ENCODE results near the gene ARAF.

Gene ARAF

DNA sequence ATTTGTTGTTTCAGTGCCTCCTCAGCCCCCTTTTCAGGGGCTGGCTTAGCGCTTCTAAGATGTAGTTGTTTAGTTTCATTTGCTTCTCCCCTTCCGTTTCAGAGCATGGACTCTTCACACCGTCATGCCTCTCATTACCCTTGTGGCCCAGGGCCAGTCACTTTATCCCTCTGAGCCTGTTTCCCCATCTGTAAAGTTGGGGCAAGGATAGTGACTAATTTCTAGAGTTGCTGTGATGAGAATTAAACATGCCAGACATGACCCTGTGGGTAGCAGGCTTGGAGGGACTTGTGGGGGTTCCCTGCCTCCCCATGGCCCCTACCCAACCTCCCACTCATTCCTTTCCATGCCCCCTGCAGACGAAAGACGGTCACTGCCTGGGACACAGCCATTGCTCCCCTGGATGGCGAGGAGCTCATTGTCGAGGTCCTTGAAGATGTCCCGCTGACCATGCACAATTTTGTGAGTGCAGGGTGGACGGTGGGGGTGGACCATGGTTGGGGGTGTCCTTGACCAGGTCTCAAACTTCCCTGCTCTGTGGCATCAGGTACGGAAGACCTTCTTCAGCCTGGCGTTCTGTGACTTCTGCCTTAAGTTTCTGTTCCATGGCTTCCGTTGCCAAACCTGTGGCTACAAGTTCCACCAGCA is 3.6 kb downstream of the ARAF start:
- H3K36me3 ChIP-seq (ENCODE audit: control insufficient read depth, insufficient read depth, low read length): peaks cover 6% of the 10 kb centered on the region
- no peak overlapping the region for H3K27ac ChIP-seq (ENCODE audit: insufficient read depth, low read depth, low read length, poor library complexity, severe bottlenecking)
- WGBS, 2 experiments: 95 to 97% methylated on average over 9 to 12 of the region's 12 CpGs

DNA sequence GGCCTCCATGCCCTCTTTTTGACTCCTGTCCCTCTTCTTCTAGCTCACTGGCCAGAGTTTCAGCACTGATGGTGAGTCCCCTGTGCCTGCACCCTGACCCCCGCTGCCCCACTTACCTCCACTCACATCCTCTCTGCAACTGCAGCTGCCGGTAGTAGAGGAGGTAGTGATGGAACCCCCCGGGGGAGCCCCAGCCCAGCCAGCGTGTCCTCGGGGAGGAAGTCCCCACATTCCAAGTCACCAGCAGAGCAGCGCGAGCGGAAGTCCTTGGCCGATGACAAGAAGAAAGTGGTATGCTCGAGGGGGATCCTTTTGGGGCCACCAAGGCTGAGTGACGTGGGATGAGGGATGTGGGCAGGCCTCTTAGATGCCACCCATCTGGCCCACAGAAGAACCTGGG is 5.8 kb downstream of the ARAF start:
- WGBS, 2 experiments: 92 to 96% methylated on average over 10 to 11 of the region's 11 CpGs
- peaks cover 6% of the 10 kb centered on the region for H3K36me3 ChIP-seq (ENCODE audit: control insufficient read depth, insufficient read depth, low read length)

More for the DNA sequence above, 3.6 kb downstream of the ARAF start:
- Histone ChIP-seq H3K27me3 (ENCODE audit: control insufficient read depth, insufficient read depth, low read length, poor library complexity, severe bottlenecking) (no peaks in the 10 kb centered on the region), H3K4me1 (ENCODE audit: control insufficient read depth, insufficient read depth, low read length) (no peaks in the 10 kb centered on the region), H3K9me3 (ENCODE audit: control insufficient read depth, low read length) (no peaks in the 10 kb centered on the region), H3K4me3 (ENCODE audit: insufficient read depth, low read depth, low read length) (no peak overlapping the region)

DNA sequence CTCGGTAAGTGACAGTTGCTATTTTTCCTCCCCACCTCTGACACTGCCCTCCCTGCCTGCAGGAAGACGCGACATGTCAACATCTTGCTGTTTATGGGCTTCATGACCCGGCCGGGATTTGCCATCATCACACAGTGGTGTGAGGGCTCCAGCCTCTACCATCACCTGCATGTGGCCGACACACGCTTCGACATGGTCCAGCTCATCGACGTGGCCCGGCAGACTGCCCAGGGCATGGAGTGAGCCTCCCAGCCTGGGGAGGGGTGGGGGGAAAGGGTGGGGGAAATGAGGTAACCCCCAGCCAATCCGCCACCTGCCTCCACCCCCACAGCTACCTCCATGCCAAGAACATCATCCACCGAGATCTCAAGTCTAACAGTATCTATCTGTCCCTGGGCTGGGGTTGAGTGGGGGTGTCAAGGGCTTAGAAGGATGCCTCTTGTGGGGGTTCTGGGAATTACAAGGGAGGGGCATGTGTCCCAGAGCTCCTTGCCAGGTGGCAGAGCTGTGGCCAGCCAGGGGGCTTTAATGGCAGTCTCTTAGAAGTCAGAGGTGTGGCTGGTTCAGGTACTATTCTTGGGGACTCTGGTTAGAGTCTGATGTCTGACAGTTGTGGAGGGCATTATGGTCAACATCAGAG is 7.8 kb downstream of the ARAF start:
- no peak overlapping the region for H3K4me3 ChIP-seq (ENCODE audit: insufficient read depth, low read depth, low read length)
- H3K27me3 ChIP-seq (ENCODE audit: control insufficient read depth, insufficient read depth, low read length, poor library complexity, severe bottlenecking): no peaks in the 10 kb centered on the region
- WGBS, 2 experiments: 96 to 97% methylated on average over 8 to 11 of the region's 13 CpGs
- H3K27ac ChIP-seq (ENCODE audit: insufficient read depth, low read depth, low read length, poor library complexity, severe bottlenecking): no peak overlapping the region
- H3K36me3 ChIP-seq (ENCODE audit: control insufficient read depth, insufficient read depth, low read length): peaks cover 6% of the 10 kb centered on the region
- H3K9me3 ChIP-seq (ENCODE audit: control insufficient read depth, low read length): no peaks in the 10 kb centered on the region
- no peaks in the 10 kb centered on the region for H3K4me1 ChIP-seq (ENCODE audit: control insufficient read depth, insufficient read depth, low read length)

More for the DNA sequence above, 5.8 kb downstream of the ARAF start:
- no peak overlapping the region for H3K27ac ChIP-seq (ENCODE audit: insufficient read depth, low read depth, low read length, poor library complexity, severe bottlenecking)
- H3K9me3 ChIP-seq (ENCODE audit: control insufficient read depth, low read length): no peaks in the 10 kb centered on the region
- no peak overlapping the region for H3K4me3 ChIP-seq (ENCODE audit: insufficient read depth, low read depth, low read length)
- H3K4me1 ChIP-seq (ENCODE audit: control insufficient read depth, insufficient read depth, low read length): no peaks in the 10 kb centered on the region
- H3K27me3 ChIP-seq (ENCODE audit: control insufficient read depth, insufficient read depth, low read length, poor library complexity, severe bottlenecking): no peaks in the 10 kb centered on the region

DNA sequence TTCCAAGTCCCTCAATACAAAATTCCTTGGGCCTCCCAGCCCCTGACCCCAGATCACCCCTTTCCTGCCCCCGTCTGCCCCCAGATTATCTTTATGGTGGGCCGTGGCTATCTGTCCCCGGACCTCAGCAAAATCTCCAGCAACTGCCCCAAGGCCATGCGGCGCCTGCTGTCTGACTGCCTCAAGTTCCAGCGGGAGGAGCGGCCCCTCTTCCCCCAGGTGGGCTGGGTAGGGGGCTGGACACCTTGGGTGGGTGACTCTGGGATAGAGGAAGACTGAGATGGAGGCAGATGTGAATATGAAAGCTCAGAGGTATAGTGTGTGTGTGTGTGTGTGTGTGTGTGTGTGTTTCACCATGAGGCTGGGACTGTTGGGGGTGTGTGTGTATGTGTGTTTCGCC is 9.8 kb downstream of the ARAF start:
- no peaks in the 10 kb centered on the region for H3K9me3 ChIP-seq (ENCODE audit: control insufficient read depth, low read length)
- no peak overlapping the region for H3K27ac ChIP-seq (ENCODE audit: insufficient read depth, low read depth, low read length, poor library complexity, severe bottlenecking)
- 95 to 97% methylated on average over 8 of the region's 8 CpGs for WGBS, 2 experiments
- no peak overlapping the region for H3K4me3 ChIP-seq (ENCODE audit: insufficient read depth, low read depth, low read length)
- no peaks in the 10 kb centered on the region for H3K27me3 ChIP-seq (ENCODE audit: control insufficient read depth, insufficient read depth, low read length, poor library complexity, severe bottlenecking)
- no peaks in the 10 kb centered on the region for H3K4me1 ChIP-seq (ENCODE audit: control insufficient read depth, insufficient read depth, low read length)
- H3K36me3 ChIP-seq (ENCODE audit: control insufficient read depth, insufficient read depth, low read length): peaks cover 6% of the 10 kb centered on the region

DNA sequence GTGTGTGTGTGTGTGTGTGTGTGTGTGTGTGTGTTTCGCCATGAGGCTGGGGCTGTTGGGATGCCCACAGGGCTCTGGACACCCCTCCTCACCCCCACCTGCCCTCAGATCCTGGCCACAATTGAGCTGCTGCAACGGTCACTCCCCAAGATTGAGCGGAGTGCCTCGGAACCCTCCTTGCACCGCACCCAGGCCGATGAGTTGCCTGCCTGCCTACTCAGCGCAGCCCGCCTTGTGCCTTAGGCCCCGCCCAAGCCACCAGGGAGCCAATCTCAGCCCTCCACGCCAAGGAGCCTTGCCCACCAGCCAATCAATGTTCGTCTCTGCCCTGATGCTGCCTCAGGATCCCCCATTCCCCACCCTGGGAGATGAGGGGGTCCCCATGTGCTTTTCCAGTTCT is 10.2 kb downstream of the ARAF start:
- H3K4me3 ChIP-seq (ENCODE audit: insufficient read depth, low read depth, low read length): no peak overlapping the region
- no peaks in the 10 kb centered on the region for H3K27me3 ChIP-seq (ENCODE audit: control insufficient read depth, insufficient read depth, low read length, poor library complexity, severe bottlenecking)
- WGBS, 2 experiments: 92 to 94% methylated on average over 10 of the region's 11 CpGs
- no peaks in the 10 kb centered on the region for H3K9me3 ChIP-seq (ENCODE audit: control insufficient read depth, low read length)
- no peaks in the 10 kb centered on the region for H3K4me1 ChIP-seq (ENCODE audit: control insufficient read depth, insufficient read depth, low read length)
- H3K27ac ChIP-seq (ENCODE audit: insufficient read depth, low read depth, low read length, poor library complexity, severe bottlenecking): no peak overlapping the region
- H3K36me3 ChIP-seq (ENCODE audit: control insufficient read depth, insufficient read depth, low read length): peaks cover 6% of the 10 kb centered on the region

DNA sequence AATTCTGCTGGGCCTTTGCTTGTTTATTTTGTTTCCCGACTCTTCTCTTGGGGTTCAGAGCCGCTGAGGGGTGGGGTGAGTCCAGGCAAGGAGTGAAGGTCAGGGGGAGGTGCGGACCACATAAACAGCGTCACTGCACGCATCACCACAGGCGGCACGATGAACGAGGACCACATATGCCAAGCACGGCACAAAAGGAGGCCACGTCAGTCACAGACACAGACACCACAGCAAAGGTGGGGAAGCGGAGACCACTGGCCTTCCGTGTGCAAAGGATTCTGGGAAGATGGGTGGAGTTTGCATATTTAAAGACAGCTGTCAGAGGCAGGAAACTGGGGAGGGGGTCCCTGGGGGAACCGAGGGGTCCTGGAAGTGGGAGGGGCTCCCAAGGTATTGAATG is 10.9 kb downstream of the ARAF start:
- Histone ChIP-seq H3K27me3 (ENCODE audit: control insufficient read depth, insufficient read depth, low read length, poor library complexity, severe bottlenecking) (no peaks in the 10 kb centered on the region), H3K9me3 (ENCODE audit: control insufficient read depth, low read length) (no peaks in the 10 kb centered on the region), H3K27ac (ENCODE audit: insufficient read depth, low read depth, low read length, poor library complexity, severe bottlenecking) (no peak overlapping the region), H3K36me3 (ENCODE audit: control insufficient read depth, insufficient read depth, low read length) (peaks cover 5% of the 10 kb centered on the region), H3K4me1 (ENCODE audit: control insufficient read depth, insufficient read depth, low read length) (no peaks in the 10 kb centered on the region), H3K4me3 (ENCODE audit: insufficient read depth, low read depth, low read length) (no peak overlapping the region)
- WGBS, 2 experiments: 94 to 96% methylated on average over 13 of the region's 13 CpGs

DNA sequence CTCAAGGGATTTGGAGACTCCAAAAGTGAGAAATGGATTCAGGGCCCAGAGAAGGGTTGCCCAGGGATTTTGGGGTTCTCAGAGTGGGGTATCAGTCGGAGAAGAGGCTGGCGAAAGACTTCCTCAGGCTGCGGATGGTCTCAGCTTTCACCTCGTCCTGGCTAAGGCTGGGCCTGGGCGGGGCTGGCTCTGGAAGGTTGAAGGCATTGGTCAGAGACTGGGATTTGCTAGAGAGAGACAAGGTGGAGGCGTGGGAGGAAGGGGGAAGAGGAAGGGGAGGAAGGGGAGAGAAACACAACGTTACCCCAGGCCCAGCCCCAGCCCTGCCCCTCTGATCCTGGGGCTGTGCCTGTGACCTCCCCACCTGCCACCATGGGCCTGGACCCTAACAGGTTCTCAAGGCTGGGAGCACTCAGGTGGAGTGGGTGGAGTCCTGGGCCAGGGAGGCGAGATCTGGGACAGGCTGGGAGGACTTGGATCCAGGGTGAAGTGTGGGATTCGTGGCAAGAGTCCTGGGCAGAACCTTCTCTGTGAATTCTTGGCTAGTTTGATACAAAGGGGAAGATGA is 11.9 kb downstream of the ARAF start:
- H3K27ac ChIP-seq (ENCODE audit: insufficient read depth, low read depth, low read length, poor library complexity, severe bottlenecking): no peak overlapping the region
- H3K36me3 ChIP-seq (ENCODE audit: control insufficient read depth, insufficient read depth, low read length): no peaks in the 10 kb centered on the region
- H3K4me3 ChIP-seq (ENCODE audit: insufficient read depth, low read depth, low read length): no peak overlapping the region
- no peaks in the 10 kb centered on the region for H3K4me1 ChIP-seq (ENCODE audit: control insufficient read depth, insufficient read depth, low read length)
- 80% methylated on average over 8 to 9 of the region's 9 CpGs for WGBS, 2 experiments
- no peaks in the 10 kb centered on the region for H3K9me3 ChIP-seq (ENCODE audit: control insufficient read depth, low read length)
- H3K27me3 ChIP-seq (ENCODE audit: control insufficient read depth, insufficient read depth, low read length, poor library complexity, severe bottlenecking): no peaks in the 10 kb centered on the region

DNA sequence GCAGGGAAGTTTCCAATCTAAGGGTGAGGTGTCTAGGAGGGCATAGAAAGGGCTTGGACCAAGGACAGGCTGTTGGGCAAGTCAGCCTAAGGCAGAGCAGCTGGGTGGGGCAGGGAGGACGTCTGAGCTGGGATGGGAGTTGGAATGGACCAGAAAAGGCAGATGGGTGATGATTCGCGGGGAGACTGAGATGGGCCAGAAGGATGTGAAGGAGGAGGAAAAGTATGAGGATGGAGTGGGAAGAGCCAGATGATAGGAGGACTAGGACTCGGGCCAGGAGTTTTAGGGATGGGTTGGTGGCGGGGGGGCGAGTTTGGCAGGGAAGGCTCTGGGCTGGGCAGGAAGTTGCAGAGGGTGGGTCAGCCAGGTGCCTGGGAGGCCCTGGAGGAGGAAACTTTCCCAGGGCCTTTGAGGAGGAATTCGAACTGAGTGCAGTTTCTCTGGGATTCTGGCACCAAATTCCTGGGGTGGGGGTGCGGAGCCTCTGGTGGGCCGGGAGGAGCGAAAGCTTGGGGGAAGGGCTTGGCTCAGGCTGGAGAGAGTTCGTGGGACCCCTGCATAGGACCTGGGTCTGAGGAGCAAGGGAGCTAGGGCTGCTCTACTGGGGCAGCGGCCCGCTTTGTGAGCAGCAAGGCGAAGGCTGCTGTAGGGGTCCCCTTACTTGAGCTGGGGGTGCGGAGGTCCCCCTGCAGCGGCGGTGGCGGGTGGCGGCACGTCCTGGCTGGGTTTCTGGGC is 12.5 kb downstream of the ARAF start:
- WGBS, 2 experiments: 11 to 12% methylated on average over 20 of the region's 20 CpGs
- Histone ChIP-seq H3K27me3 (ENCODE audit: control insufficient read depth, insufficient read depth, low read length, poor library complexity, severe bottlenecking) (no peaks in the 10 kb centered on the region), H3K27ac (ENCODE audit: insufficient read depth, low read depth, low read length, poor library complexity, severe bottlenecking) (peak overlapping the region; percentile 74), H3K9me3 (ENCODE audit: control insufficient read depth, low read length) (no peaks in the 10 kb centered on the region), H3K4me1 (ENCODE audit: control insufficient read depth, insufficient read depth, low read length) (no peaks in the 10 kb centered on the region), H3K4me3 (ENCODE audit: insufficient read depth, low read depth, low read length) (peak overlapping the region; percentile 39), H3K36me3 (ENCODE audit: control insufficient read depth, insufficient read depth, low read length) (no peaks in the 10 kb centered on the region)

DNA sequence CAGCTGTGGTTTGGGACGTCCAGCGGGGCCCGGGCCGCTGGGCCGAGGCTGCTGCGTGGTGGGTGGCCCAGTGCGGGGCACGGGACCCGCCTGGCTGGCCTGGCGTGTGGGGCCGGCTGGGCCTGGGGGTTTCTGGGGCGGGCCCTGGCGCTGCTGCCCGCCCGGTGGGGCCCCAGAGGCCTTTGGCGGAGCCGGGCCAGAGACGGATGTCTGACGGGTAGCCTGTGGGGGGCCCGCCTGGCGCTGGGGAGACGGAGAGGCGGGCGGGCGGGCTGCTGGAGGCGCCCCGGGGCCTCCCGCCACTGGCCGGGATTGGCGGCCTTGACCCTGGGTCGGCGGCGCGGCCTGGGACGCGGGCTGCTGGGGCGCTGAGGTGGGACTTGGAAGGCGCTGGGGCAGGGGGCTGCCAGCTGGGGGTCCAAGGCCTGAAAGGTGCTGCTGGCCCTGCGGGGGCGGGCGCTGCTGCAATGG is 13.1 kb downstream of the ARAF start:
- H3K9me3 ChIP-seq (ENCODE audit: control insufficient read depth, low read length): no peaks in the 10 kb centered on the region
- H3K4me1 ChIP-seq (ENCODE audit: control insufficient read depth, insufficient read depth, low read length): no peaks in the 10 kb centered on the region
- 4% methylated on average over 40 to 41 of the region's 41 CpGs for WGBS, 2 experiments
- H3K36me3 ChIP-seq (ENCODE audit: control insufficient read depth, insufficient read depth, low read length): no peaks in the 10 kb centered on the region
- H3K27ac ChIP-seq (ENCODE audit: insufficient read depth, low read depth, low read length, poor library complexity, severe bottlenecking): peak overlapping the region; percentile 74
- H3K27me3 ChIP-seq (ENCODE audit: control insufficient read depth, insufficient read depth, low read length, poor library complexity, severe bottlenecking): no peaks in the 10 kb centered on the region
- H3K4me3 ChIP-seq (ENCODE audit: insufficient read depth, low read depth, low read length): peak overlapping the region; percentile 39

All from ectodermal cell (in vitro differentiated cells).